GM12892 (cell line): ENCODE measurements around the gene NPPA.

Source experiments
- POLR2A ChIP-seq: IDR thresholded peaks from 2 replicates; pipeline ENCODE4 v1.6.1; 2011; ENCODE audit warnings: low read depth, low read length, control low read depth
- TAF1 ChIP-seq: IDR thresholded peaks from 2 replicates; pipeline ENCODE4 v1.6.1; 2011; ENCODE audit warnings: low read depth, mild to moderate bottlenecking, control low read depth, low read length, borderline replicate concordance

GRCh38 chr1:11799099-11799498 lies 48.5 kb downstream of the NPPA start:
- TF ChIP-seq POLR2A (no peak), TAF1 (no peak)
